Measurements from ENCODE around the gene HTRA3.

HTRA3 gene

DNA sequence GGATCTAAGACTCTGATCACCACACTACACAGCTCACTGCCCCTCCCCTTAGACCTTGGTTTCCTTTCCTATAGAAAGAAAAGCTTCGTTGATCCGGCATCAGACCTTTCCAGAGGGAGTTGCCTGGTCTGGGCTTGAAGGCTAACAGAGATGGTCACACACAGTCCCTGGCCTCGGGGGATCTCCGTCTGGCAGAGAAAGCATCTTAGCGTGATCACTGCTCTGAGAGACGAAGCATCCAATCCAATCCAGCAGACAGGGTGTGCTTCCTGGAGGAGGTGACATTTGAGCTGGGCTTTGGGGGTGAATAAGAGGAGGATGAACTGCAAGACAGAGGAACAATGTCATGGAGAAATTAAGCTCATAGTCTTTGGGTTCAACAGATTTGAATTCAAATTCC, 49.5 kb downstream of the HTRA3 start:
- H3K27ac ChIP-seq = no peak overlapping the region
- TF ChIP-seq, protein P1, sequence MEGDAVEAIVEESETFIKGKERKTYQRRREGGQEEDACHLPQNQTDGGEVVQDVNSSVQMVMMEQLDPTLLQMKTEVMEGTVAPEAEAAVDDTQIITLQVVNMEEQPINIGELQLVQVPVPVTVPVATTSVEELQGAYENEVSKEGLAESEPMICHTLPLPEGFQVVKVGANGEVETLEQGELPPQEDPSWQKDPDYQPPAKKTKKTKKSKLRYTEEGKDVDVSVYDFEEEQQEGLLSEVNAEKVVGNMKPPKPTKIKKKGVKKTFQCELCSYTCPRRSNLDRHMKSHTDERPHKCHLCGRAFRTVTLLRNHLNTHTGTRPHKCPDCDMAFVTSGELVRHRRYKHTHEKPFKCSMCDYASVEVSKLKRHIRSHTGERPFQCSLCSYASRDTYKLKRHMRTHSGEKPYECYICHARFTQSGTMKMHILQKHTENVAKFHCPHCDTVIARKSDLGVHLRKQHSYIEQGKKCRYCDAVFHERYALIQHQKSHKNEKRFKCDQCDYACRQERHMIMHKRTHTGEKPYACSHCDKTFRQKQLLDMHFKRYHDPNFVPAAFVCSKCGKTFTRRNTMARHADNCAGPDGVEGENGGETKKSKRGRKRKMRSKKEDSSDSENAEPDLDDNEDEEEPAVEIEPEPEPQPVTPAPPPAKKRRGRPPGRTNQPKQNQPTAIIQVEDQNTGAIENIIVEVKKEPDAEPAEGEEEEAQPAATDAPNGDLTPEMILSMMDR (IDR thresholded peaks at IDR 0.05) = no peak

DNA sequence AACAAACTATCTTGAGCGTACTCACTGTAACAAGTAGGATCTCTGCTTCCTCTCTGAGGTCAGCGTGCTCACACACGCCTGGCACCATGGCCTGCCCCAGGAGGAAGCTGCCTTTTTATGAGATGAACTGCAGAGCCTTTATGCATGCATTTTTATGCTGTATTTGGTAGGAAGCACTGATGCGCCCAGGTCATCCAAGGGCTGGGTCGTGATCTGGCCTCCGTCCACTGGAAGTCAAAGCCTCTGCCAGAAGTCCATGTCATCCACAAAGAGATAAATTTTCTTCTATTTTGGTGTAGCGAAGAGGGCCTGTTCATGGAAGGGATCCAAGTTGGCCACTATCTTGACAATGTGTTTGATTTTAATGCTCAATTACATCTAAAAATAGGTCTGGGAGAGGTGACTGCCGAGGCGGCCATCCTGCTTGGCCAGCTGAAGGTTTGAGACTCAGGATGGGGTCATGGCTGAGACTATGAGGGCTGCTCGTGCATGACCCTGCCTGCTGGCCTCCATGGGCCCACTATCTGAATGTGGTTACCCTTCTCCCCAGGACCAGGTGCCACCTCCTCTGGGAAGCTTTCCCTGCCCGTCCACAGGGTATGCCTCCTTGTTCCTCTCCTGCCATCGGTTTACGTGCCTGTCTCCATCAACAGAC, 50.3 kb downstream of the HTRA3 start:
- Histone ChIP-seq H3K36me3 (ENCODE audit: control insufficient read depth, insufficient read depth, low read length) (no peaks in the 10 kb centered on the region), H2AFZ (no peak overlapping the region), H3K27ac (no peak overlapping the region), H3K27me3 (ENCODE audit: control insufficient read depth, insufficient read depth, low read length) (no peaks in the 10 kb centered on the region), H3K4me3 (ENCODE audit: low read depth, low read length) (no peak overlapping the region), H3K4me2 (ENCODE audit: low read length) (no peak overlapping the region), H3K4me1 (peaks cover 8% of the 10 kb centered on the region), H3K9ac (no peak overlapping the region), H3K79me2 (no peaks in the 10 kb centered on the region), H3K9me3 (ENCODE audit: control insufficient read depth, low read length) (no peaks in the 10 kb centered on the region)
- TF ChIP-seq, protein P1 (IDR thresholded peaks at IDR 0.05) = no peak

More for the DNA sequence above, 49.5 kb downstream of the HTRA3 start:
- Histone ChIP-seq H3K9me3 (ENCODE audit: control insufficient read depth, low read length) (no peaks in the 10 kb centered on the region), H3K4me3 (ENCODE audit: low read depth, low read length) (no peak overlapping the region), H3K27me3 (ENCODE audit: control insufficient read depth, insufficient read depth, low read length) (no peaks in the 10 kb centered on the region), H3K4me2 (ENCODE audit: low read length) (no peak overlapping the region), H3K79me2 (no peaks in the 10 kb centered on the region), H3K36me3 (ENCODE audit: control insufficient read depth, insufficient read depth, low read length) (no peaks in the 10 kb centered on the region), H3K4me1 (peaks cover 8% of the 10 kb centered on the region), H2AFZ (no peak overlapping the region), H3K9ac (no peak overlapping the region)

DNA sequence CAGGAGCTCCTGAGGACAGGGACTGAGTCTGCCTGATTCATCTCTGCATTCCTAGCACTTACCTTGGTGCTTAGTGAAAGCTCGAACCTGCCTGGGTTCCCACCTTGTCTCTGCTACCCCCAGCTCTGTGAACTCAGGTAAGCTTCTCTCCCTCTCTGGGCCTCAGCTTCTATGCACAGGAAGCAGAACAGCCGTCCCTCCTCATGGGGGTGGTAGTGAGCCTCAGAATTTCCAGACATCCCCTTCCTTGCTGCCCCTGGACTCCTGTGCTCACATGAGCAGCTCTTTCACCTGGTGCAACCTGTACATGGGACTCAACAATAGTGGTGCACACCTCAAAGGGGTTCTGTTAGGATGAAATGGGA, 50.8 kb downstream of the HTRA3 start:
- H3K4me2 ChIP-seq (ENCODE audit: low read length) = no peak overlapping the region
- H3K79me2 ChIP-seq = no peaks in the 10 kb centered on the region
- H3K4me3 ChIP-seq (ENCODE audit: low read depth, low read length) = no peak overlapping the region
- peaks cover 5% of the 10 kb centered on the region for H3K4me1 ChIP-seq
- no peak overlapping the region for H2AFZ ChIP-seq
- TF ChIP-seq, protein P1 (IDR thresholded peaks at IDR 0.05) = no peak
- H3K9me3 ChIP-seq (ENCODE audit: control insufficient read depth, low read length) = no peaks in the 10 kb centered on the region
- H3K27me3 ChIP-seq (ENCODE audit: control insufficient read depth, insufficient read depth, low read length) = no peaks in the 10 kb centered on the region
- no peak overlapping the region for H3K27ac ChIP-seq
- H3K9ac ChIP-seq = no peak overlapping the region
- no peaks in the 10 kb centered on the region for H3K36me3 ChIP-seq (ENCODE audit: control insufficient read depth, insufficient read depth, low read length)

DNA sequence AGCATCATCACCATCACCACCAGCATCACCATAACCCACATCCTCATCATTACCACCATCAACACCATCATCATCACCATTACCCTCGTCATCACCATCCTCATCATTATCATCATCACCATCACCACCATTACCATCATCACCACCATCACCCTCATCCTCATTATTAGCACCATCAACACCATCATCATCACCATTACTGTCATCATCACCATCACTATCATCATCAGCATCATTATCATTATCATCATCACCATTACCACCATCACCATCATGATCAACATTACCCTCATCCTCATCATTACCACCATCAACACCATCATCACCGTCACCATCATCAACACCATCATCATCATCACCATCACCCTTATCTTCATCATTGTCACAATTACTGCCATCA, 51.7 kb downstream of the HTRA3 start:
- H3K27me3 ChIP-seq (ENCODE audit: control insufficient read depth, insufficient read depth, low read length) = no peaks in the 10 kb centered on the region
- H3K4me3 ChIP-seq (ENCODE audit: low read depth, low read length) = no peak overlapping the region
- no peak overlapping the region for H3K27ac ChIP-seq
- no peak overlapping the region for H2AFZ ChIP-seq
- no peaks in the 10 kb centered on the region for H3K9me3 ChIP-seq (ENCODE audit: control insufficient read depth, low read length)
- TF ChIP-seq, protein P1 (IDR thresholded peaks at IDR 0.05) = no peak
- H3K9ac ChIP-seq = no peak overlapping the region
- no peaks in the 10 kb centered on the region for H3K36me3 ChIP-seq (ENCODE audit: control insufficient read depth, insufficient read depth, low read length)
- H3K79me2 ChIP-seq = no peaks in the 10 kb centered on the region
- H3K4me1 ChIP-seq = peaks cover 4% of the 10 kb centered on the region
- no peak overlapping the region for H3K4me2 ChIP-seq (ENCODE audit: low read length)

DNA sequence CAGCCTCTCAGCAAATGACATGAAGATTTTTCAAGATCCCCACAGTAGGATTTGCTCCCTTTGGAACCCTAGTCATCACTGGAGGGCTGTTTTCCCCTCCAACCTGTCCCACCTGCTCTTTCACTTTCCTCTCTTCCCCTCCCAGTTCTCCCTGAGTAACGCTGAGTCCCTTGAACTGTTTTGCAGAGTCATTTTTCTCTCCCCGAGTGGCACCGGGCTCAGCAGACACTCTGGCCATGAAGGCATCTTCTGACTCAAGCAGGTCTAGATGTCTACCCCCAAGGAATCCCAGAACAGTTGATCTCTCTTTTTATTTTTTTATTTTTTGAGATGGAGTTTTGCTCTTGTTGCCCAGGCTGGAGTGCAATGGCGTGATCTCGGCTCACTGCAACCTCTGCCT, 52.2 kb downstream of the HTRA3 start:
- H3K36me3 ChIP-seq (ENCODE audit: control insufficient read depth, insufficient read depth, low read length) = no peaks in the 10 kb centered on the region
- TF ChIP-seq, protein P1 (IDR thresholded peaks at IDR 0.05) = no peak
- no peak overlapping the region for H3K4me3 ChIP-seq (ENCODE audit: low read depth, low read length)
- peaks cover 4% of the 10 kb centered on the region for H3K4me1 ChIP-seq
- H3K27ac ChIP-seq = no peak overlapping the region
- H3K9ac ChIP-seq = no peak overlapping the region
- no peak overlapping the region for H2AFZ ChIP-seq
- H3K27me3 ChIP-seq (ENCODE audit: control insufficient read depth, insufficient read depth, low read length) = no peaks in the 10 kb centered on the region
- no peaks in the 10 kb centered on the region for H3K9me3 ChIP-seq (ENCODE audit: control insufficient read depth, low read length)
- H3K4me2 ChIP-seq (ENCODE audit: low read length) = no peak overlapping the region
- no peaks in the 10 kb centered on the region for H3K79me2 ChIP-seq

Data from parathyroid adenoma (tissue), 2 donors.